Adipocyte (in vitro differentiated cells): ENCODE measurements around the gene HSPA1B.
"Not testable (repeated sequence)": the region's sequence is repeated elsewhere in the genome, so short reads cannot be mapped to it uniquely, and the experiment has no call there.

Experiments
- DNase-seq: peaks from one replicate; pipeline ENCODE4 v3.0.0-alpha.2; 2015; ENCODE audit warnings: low read depth
- H3K27me3 ChIP-seq: replicated peaks from 2 replicates; pipeline ENCODE4 v1.7.0; 2013; ENCODE audit warnings: mild to moderate bottlenecking, low read length, moderate library complexity; ENCODE audit not compliant: control insufficient read depth, insufficient read depth
- H3K36me3 ChIP-seq: 2 replicates; pipeline ENCODE4 v1.7.0; 2013; ENCODE audit warnings: low read length, mild to moderate bottlenecking, moderate library complexity; ENCODE audit not compliant: control insufficient read depth, insufficient read depth, severe bottlenecking
- H3K4me1 ChIP-seq: 2 replicates; pipeline ENCODE4 v1.7.0; 2013; ENCODE audit warnings: mild to moderate bottlenecking, low read length, moderate library complexity; ENCODE audit not compliant: control insufficient read depth, insufficient read depth
- H3K4me3 ChIP-seq: 2 replicates; pipeline ENCODE4 v1.7.0; 2013; ENCODE audit warnings: mild to moderate bottlenecking, low read length, moderate library complexity
- H3K9ac ChIP-seq: 2 replicates; pipeline ENCODE4 v1.7.0; 2013; ENCODE audit warnings: mild to moderate bottlenecking, low read length, moderate library complexity
- H3K9me3 ChIP-seq: 2 replicates; pipeline ENCODE4 v1.7.0; 2013; ENCODE audit warnings: mild to moderate bottlenecking, low read length, moderate library complexity; ENCODE audit not compliant: control insufficient read depth

Gene HSPA1B

GRCh38 chr6:31791324-31792089 lies 36.0 kb upstream of the HSPA1B start:
- peak; percentile 75 for DNase-seq
- no peak overlapping the region for H3K4me3 ChIP-seq
- H3K9ac ChIP-seq = no peak overlapping the region

GRCh38 chr6:31792090-31792374 lies 35.5 kb upstream of the HSPA1B start:
- no peak for DNase-seq
- no peaks in the 10 kb centered on the region for H3K27me3 ChIP-seq
- no peaks in the 10 kb centered on the region for H3K9me3 ChIP-seq
- no peak overlapping the region for H3K4me3 ChIP-seq
- H3K9ac ChIP-seq = no peak overlapping the region
- H3K36me3 ChIP-seq = peaks cover 33% of the 10 kb centered on the region
- H3K4me1 ChIP-seq = peaks cover 3% of the 10 kb centered on the region

More at GRCh38 chr6:31791324-31792089, 36.0 kb upstream of the HSPA1B start:
- Histone ChIP-seq H3K9me3 (no peaks in the 10 kb centered on the region), H3K36me3 (peaks cover 32% of the 10 kb centered on the region), H3K4me1 (peaks cover 3% of the 10 kb centered on the region), H3K27me3 (no peaks in the 10 kb centered on the region)

GRCh38 chr6:31792761-31793171 lies 34.8 kb upstream of the HSPA1B start:
- Histone ChIP-seq H3K27me3 (no peaks in the 10 kb centered on the region), H3K36me3 (peaks cover 37% of the 10 kb centered on the region), H3K4me1 (peaks cover 3% of the 10 kb centered on the region), H3K9me3 (no peaks in the 10 kb centered on the region), H3K4me3 (no peak overlapping the region), H3K9ac (no peak overlapping the region)
- DNase-seq = no peak

- peaks cover 36% of the 10 kb centered on the region for H3K36me3 ChIP-seq
- not testable (repeated sequence) for H3K27me3 ChIP-seq, H3K9me3 ChIP-seq, DNase-seq, H3K4me1 ChIP-seq
- H3K9ac ChIP-seq = peak overlapping the region; percentile 99
- peak overlapping the region; percentile 100 for H3K4me3 ChIP-seq
These were observed 33.7 kb upstream of the HSPA1B start for GRCh38 chr6:31793927-31794245.

GRCh38 chr6:31794294-31794865 lies 33.2 kb upstream of the HSPA1B start:
- DNase-seq = peak; percentile 65
- H3K27me3 ChIP-seq = no peaks in the 10 kb centered on the region

GRCh38 chr6:31794866-31795615 lies 32.5 kb upstream of the HSPA1B start:
- peak overlapping the region; percentile 100 for H3K4me3 ChIP-seq
- no peaks in the 10 kb centered on the region for H3K27me3 ChIP-seq
- peaks cover 28% of the 10 kb centered on the region for H3K36me3 ChIP-seq
- no peaks in the 10 kb centered on the region for H3K9me3 ChIP-seq
- no peak for DNase-seq
- peak overlapping the region; percentile 99 for H3K9ac ChIP-seq
- H3K4me1 ChIP-seq = peaks cover 3% of the 10 kb centered on the region

More at GRCh38 chr6:31794294-31794865, 33.2 kb upstream of the HSPA1B start:
- peaks cover 3% of the 10 kb centered on the region for H3K4me1 ChIP-seq
- H3K36me3 ChIP-seq = peaks cover 31% of the 10 kb centered on the region
- peak overlapping the region; percentile 99 for H3K9ac ChIP-seq
- H3K9me3 ChIP-seq = no peaks in the 10 kb centered on the region
- H3K4me3 ChIP-seq = peak overlapping the region; percentile 100

- Histone ChIP-seq H3K4me3 (peak within 1 kb of the TSS; percentile 100), H3K9ac (peak within 1 kb of the TSS; percentile 99), H3K36me3 (peaks cover 24% of the 10 kb centered on the region), H3K4me1 (peaks cover 3% of the 10 kb centered on the region), H3K9me3 (no peaks in the 10 kb centered on the region), H3K27me3 (no peaks in the 10 kb centered on the region)
- DNase-seq = peak; percentile 95
These were observed 31.8 kb upstream of the HSPA1B start, which contains the start of gene VARS1 for GRCh38 chr6:31795616-31796298. Gene VARS1 (minus strand): TSS chr6:31795752. CDS start chr6:31795217, 535 bp downstream.

GRCh38 chr6:31796993-31797385 lies 30.5 kb upstream of the HSPA1B start:
- peaks cover 18% of the 10 kb centered on the region for H3K36me3 ChIP-seq
- no peaks in the 10 kb centered on the region for H3K9me3 ChIP-seq
- H3K9ac ChIP-seq = no peak overlapping the region
- H3K27me3 ChIP-seq = no peaks in the 10 kb centered on the region
- H3K4me3 ChIP-seq = no peak overlapping the region
- H3K4me1 ChIP-seq = peaks cover 3% of the 10 kb centered on the region
- DNase-seq = no peak

- Histone ChIP-seq H3K4me1 (peaks cover 3% of the 10 kb centered on the region), H3K36me3 (peaks cover 14% of the 10 kb centered on the region), H3K27me3 (no peaks in the 10 kb centered on the region), H3K9ac (no peak overlapping the region), H3K9me3 (no peaks in the 10 kb centered on the region), H3K4me3 (no peak overlapping the region)
- no peak for DNase-seq
These were observed 29.9 kb upstream of the HSPA1B start for GRCh38 chr6:31797588-31797987.

GRCh38 chr6:31799781-31800180 lies 27.8 kb upstream of the HSPA1B start:
- Histone ChIP-seq H3K9ac (no peak overlapping the region), H3K36me3 (peaks cover 12% of the 10 kb centered on the region), H3K27me3 (no peaks in the 10 kb centered on the region), H3K4me3 (no peak overlapping the region), H3K9me3 (no peaks in the 10 kb centered on the region), H3K4me1 (no peaks in the 10 kb centered on the region)
- no peak for DNase-seq
